SK-N-SH (cell line): ENCODE results near the gene CERS6. TPM values are rescaled to one million over a fixed set of nuclear protein-coding genes. Genes with fewer than 3 reads are reported as not detected.

ENCODE experiments used
- CTCF ChIA-PET: fragments of 300-600, 350-600 bp; formaldehyde crosslinking; extraction: SDS; loops from one replicate; lab custom pipeline; 2021; lab: Yijun Ruan, JAX
- POLR2A ChIA-PET: fragments of 350-600 bp; sonication (Branson Sonifier 250); formaldehyde crosslinking; extraction: SDS; loops from one replicate; lab custom pipeline; 2020; ENCODE audit warnings: antibody characterized with exemption, inconsistent platforms; lab: Yijun Ruan, JAX
- DNase-seq: peaks from one replicate; pipeline ENCODE4 v3.0.0; 2012
- H2AFZ ChIP-seq: fragments of 200-600 bp; sonication (generic); 2 replicates; pipeline ENCODE4 v1.8.1; 2016; ENCODE audit warnings: antibody characterized with exemption, mild to moderate bottlenecking, low read depth
- H3F3A ChIP-seq: fragments of 200-600 bp; sonication (generic); replicated peaks from 2 replicates; pipeline ENCODE3; 2016; ENCODE audit warnings: antibody characterized with exemption, mild to moderate bottlenecking; ENCODE audit not compliant: insufficient read depth
- H3K27ac ChIP-seq, 2 experiments: fragments of 200-500 bp in 1 of 2; fragments of 200-600 bp in 1 of 2; sonication (Bioruptor generic) in 1 of 2; sonication (generic), shearing (Covaris generic) in 1 of 2; 2 replicates each; pipeline versions ENCODE4 v1.5.1 to v1.6.1; 2014 to 2016; ENCODE audit warnings: low read depth in 2 of 2, inconsistent platforms in 1 of 2, low read length in 1 of 2, mild to moderate bottlenecking in 1 of 2, mixed read lengths in 1 of 2
- H3K27me3 ChIP-seq: fragments of 200-600 bp; sonication (generic), shearing (Covaris generic); 2 replicates; pipeline ENCODE4 v1.6.1; 2016; ENCODE audit warnings: mixed run types; ENCODE audit not compliant: insufficient read depth
- H3K36me3 ChIP-seq, 2 experiments: fragments of 200-500 bp in 1 of 2; fragments of 200-600 bp in 1 of 2; sonication (Bioruptor generic) in 1 of 2; sonication (generic) in 1 of 2; replicated peaks in 1 of 2; 2 replicates each; pipeline versions ENCODE3 to v1.5.1; 2014 to 2016; ENCODE audit warnings: low read length in 1 of 2, mild to moderate bottlenecking in 1 of 2; ENCODE audit not compliant: insufficient read depth in 2 of 2, control insufficient read depth in 1 of 2
- H3K4me1 ChIP-seq, 2 experiments: fragments of 200-500 bp in 1 of 2; fragments of 200-600 bp in 1 of 2; sonication (Bioruptor generic) in 1 of 2; sonication (generic), shearing (Covaris generic) in 1 of 2; 2 replicates each; pipeline versions ENCODE4 v1.5.1 to v1.6.1; 2014 to 2016; ENCODE audit warnings: low read depth in 1 of 2, low read length in 1 of 2, mixed run types in 1 of 2; ENCODE audit not compliant: insufficient read depth in 2 of 2, control insufficient read depth in 1 of 2
- H3K4me2 ChIP-seq: fragments of 200-600 bp; sonication (generic), shearing (Covaris generic); 2 replicates; pipeline ENCODE4 v1.6.1; 2017; ENCODE audit warnings: mixed run types
- H3K4me3 ChIP-seq, 2 experiments: fragments of 200-500 bp in 1 of 2; fragments of 200-600 bp in 1 of 2; sonication (Bioruptor generic) in 1 of 2; sonication (generic), shearing (Covaris generic) in 1 of 2; 2 replicates each; pipeline versions ENCODE4 v1.5.1 to v1.8.1; 2014 to 2016; ENCODE audit warnings: low read depth in 2 of 2, inconsistent platforms in 1 of 2, low read length in 1 of 2, mild to moderate bottlenecking in 1 of 2, mixed read lengths in 1 of 2, moderate library complexity in 1 of 2
- H3K79me2 ChIP-seq: fragments of 200-600 bp; sonication (generic); 2 replicates; pipeline ENCODE4 v1.8.1; 2017; ENCODE audit warnings: mild to moderate bottlenecking; ENCODE audit not compliant: insufficient read depth
- H3K9ac ChIP-seq: fragments of 200-600 bp; sonication (generic); 2 replicates; pipeline ENCODE4 v1.6.1; 2017; ENCODE audit warnings: mixed run types
- H3K9me2 ChIP-seq: fragments of 200-600 bp; sonication (generic); 2 replicates; pipeline ENCODE4 v1.6.1; 2017; ENCODE audit warnings: mixed run types
- H3K9me3 ChIP-seq: fragments of 200-600 bp; sonication (generic); 2 replicates; pipeline ENCODE4 v1.6.1; 2017; ENCODE audit warnings: mixed run types, mild to moderate bottlenecking, moderate library complexity
- H4K20me1 ChIP-seq: fragments of 200-600 bp; sonication (generic); 2 replicates; pipeline ENCODE4 v1.6.1; 2017; ENCODE audit warnings: mild to moderate bottlenecking, mixed run types; ENCODE audit not compliant: insufficient read depth
- CTCF ChIP-seq: fragments of 200-600 bp; sonication (generic); IDR thresholded peaks from 2 replicates; pipeline ENCODE4 v1.6.1; 2017; ENCODE audit warnings: antibody characterized with exemption, mild to moderate bottlenecking, moderate library complexity
- ELF1 ChIP-seq: IDR thresholded peaks from 2 replicates; pipeline ENCODE4 v1.4.0; 2012
- FOXJ3 ChIP-seq: sonication (generic); formaldehyde crosslinking; IDR thresholded peaks from 2 replicates; pipeline ENCODE4 v1.5.1; 2020; ENCODE audit warnings: mild to moderate bottlenecking, missing genetic modification reagents
- FOXM1 ChIP-seq: IDR thresholded peaks from 2 replicates; pipeline ENCODE4 v1.4.0; 2012; ENCODE audit warnings: low read depth, mild to moderate bottlenecking
- JUND ChIP-seq: IDR thresholded peaks from 2 replicates; pipeline ENCODE4 v1.4.0; 2012
- MAX ChIP-seq: IDR thresholded peaks from 2 replicates; pipeline ENCODE4 v1.4.0; 2012; ENCODE audit warnings: low read depth
- MXI1 ChIP-seq: IDR thresholded peaks from 2 replicates; pipeline ENCODE4 v1.6.1; 2012; ENCODE audit warnings: mild to moderate bottlenecking, low read depth, low read length, improper control_type of control experiment
- NFIC ChIP-seq: IDR thresholded peaks from 2 replicates; pipeline ENCODE4 v1.4.0; 2012; ENCODE audit warnings: borderline replicate concordance
- RAD21 ChIP-seq: IDR thresholded peaks from 2 replicates; pipeline ENCODE4 v1.6.1; 2012; ENCODE audit warnings: mild to moderate bottlenecking, low read length
- REST ChIP-seq: IDR thresholded peaks from 2 replicates; pipeline ENCODE4 v1.6.1; 2012; ENCODE audit warnings: mild to moderate bottlenecking, low read depth, low read length, moderate library complexity
- RFX5 ChIP-seq: IDR thresholded peaks from 2 replicates; pipeline ENCODE4 v1.6.1; 2012; ENCODE audit warnings: mild to moderate bottlenecking, improper control_type of control experiment, low read length
- SIN3A ChIP-seq: IDR thresholded peaks from 2 replicates; pipeline ENCODE4 v1.6.1; 2012; ENCODE audit warnings: low read depth, mild to moderate bottlenecking, low read length, moderate library complexity, borderline replicate concordance
- TCF12 ChIP-seq: IDR thresholded peaks from 2 replicates; pipeline ENCODE4 v1.4.0; 2012
- TEAD4 ChIP-seq: IDR thresholded peaks from 2 replicates; pipeline ENCODE4 v1.4.0; 2012; ENCODE audit warnings: mild to moderate bottlenecking, borderline replicate concordance; ENCODE audit not compliant: insufficient read depth
- WGBS: methylation state at CpG from one replicate; pipeline ENCODE4 v1.1.6; 2017; ENCODE audit warnings: low lambda C conversion rate; 5-methylcytosine and 5-hydroxymethylcytosine counted together
- polyA plus RNA-seq, 3 experiments: library from polyadenylated mRNA; depleted of rRNA; stranded (reverse); fragments of >200 nt; gene quantifications; 2 replicates each; pipeline ENCODE4 v1.2.3, GENCODE V29; 2012
- TF ChIP-seq, protein P1 (sequence below): fragments of 150-350 bp; IDR thresholded peaks from 2 replicates; pipeline ENCODE4 v1.6.1; 2017; ENCODE audit warnings: antibody characterized with exemption, low read length, low read depth, borderline replicate concordance

CERS6 gene
- polyA plus RNA-seq, 1 of the 3 experiments (the other 2 are of a cell fraction): 1.8 TPM

GRCh38 chr2:168460571-168460970 is 4.5 kb downstream of the CERS6 start:
- 92% methylated on average over 2 of the region's 2 CpGs for WGBS
- Histone ChIP-seq H3K27me3 (no peaks in the 10 kb centered on the region), H3K9me3 (no peaks in the 10 kb centered on the region), H3K4me1 (peaks cover 0 to 9% of the 10 kb centered on the region in 2 experiments; a peak in 2 of 4 replicates), H3K4me2 (no peak overlapping the region), H4K20me1 (no peaks in the 10 kb centered on the region), H3K9me2 (no peaks in the 10 kb centered on the region), H3K36me3 (no peaks in the 10 kb centered on the region), H3K4me3 (no peak overlapping the region), H3K27ac (no peak overlapping the region), H3F3A (no peaks in the 10 kb centered on the region), H3K9ac (no peak overlapping the region), H3K79me2 (0 out of 2 replicates have a peak, but pooled peaks cover 5% of the 10 kb centered on the region), H2AFZ (no peak overlapping the region)
- POLR2A ChIA-PET: no interaction called here
- CTCF ChIA-PET: interaction anchor here (1.3 kb wide), 1 partner anchor 22 kb away, joined by 3 read pairs; no protein-coding TSS in a partner anchor
- no peak for DNase-seq
- no peak for TF ChIP-seq RFX5
- TF ChIP-seq REST: no peak
- TF ChIP-seq NFIC: no peak
- TF ChIP-seq MAX: no peak
- TF ChIP-seq ELF1: no peak
- no peak for TF ChIP-seq RAD21
- TF ChIP-seq FOXM1: no peak
- TF ChIP-seq TCF12: no peak
- no peak for TF ChIP-seq TEAD4
- no peak for TF ChIP-seq CTCF
- TF ChIP-seq MXI1: no peak
- TF ChIP-seq SIN3A: no peak
- TF ChIP-seq FOXJ3 (CRISPR knock-in tag): no peak
- TF ChIP-seq, protein P1, sequence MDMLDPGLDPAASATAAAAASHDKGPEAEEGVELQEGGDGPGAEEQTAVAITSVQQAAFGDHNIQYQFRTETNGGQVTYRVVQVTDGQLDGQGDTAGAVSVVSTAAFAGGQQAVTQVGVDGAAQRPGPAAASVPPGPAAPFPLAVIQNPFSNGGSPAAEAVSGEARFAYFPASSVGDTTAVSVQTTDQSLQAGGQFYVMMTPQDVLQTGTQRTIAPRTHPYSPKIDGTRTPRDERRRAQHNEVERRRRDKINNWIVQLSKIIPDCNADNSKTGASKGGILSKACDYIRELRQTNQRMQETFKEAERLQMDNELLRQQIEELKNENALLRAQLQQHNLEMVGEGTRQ: no peak
- TF ChIP-seq JUND: no peak
- TF ChIP-seq, all 33 proteins: peak for 0
